Right kidney (tissue), 1 donor: Measurements from ENCODE around the gene KCNQ5.

ENCODE experiments used
- DNase-seq: peaks from one replicate; pipeline ENCODE4 v3.0.0-alpha.2; 2016

Gene KCNQ5

DNA sequence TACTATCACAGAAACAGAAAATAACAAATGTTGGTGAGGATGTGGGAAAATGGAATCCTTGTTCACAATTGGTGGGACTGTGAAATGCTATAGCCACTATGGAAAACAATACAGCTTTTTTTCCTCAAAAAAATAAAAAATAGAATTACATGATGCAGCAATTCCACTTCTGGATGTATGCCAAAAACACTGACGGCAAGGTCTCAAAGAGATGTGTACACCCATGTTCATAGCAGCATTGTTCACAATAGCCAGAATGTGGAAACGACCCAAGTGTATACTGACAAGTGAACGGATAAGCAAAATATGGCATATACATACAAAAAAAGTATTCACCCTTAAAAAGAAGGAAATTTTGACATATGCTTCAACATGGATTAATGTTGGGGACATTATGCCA lies 390.1 kb downstream of the KCNQ5 start:
- no peak for DNase-seq

DNA sequence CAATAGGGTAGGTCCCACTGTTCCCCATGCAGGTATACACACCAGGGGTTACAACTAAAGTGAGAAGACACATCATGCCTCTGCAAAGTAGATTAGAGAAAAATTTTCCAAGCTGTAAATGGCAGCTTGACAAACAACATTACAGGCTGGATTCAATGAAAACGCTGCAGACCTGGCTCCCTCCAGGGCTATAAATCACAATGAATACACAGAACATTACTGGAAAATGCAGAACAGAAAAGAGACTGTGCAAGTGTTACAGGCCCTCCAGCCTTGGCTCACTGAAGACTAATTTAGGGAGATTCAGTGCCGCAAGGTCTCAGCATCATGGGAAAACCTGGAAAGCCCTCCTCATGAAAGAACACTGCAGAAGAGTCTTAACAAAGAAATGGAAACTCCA lies 395.6 kb downstream of the KCNQ5 start:
- DNase-seq = no peak

DNA sequence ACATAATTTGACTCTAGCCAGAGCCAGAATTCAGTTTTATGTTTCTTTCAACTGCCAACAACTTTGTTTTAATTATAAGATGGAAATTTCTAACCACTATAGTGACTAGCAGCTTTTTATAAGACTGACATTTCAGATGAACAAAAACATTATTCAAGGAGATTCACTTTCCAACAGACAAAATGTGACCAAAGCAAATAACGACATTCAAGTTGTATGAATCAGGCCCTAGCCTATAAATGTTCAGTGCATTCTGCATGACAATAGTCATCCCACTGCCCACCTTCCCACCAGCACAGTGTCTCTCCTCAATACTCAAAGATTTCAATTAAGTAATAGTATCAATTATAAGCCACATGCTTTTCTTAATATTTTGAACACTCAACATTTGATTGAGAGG lies 402.7 kb downstream of the KCNQ5 start:
- DNase-seq = no peak

DNA sequence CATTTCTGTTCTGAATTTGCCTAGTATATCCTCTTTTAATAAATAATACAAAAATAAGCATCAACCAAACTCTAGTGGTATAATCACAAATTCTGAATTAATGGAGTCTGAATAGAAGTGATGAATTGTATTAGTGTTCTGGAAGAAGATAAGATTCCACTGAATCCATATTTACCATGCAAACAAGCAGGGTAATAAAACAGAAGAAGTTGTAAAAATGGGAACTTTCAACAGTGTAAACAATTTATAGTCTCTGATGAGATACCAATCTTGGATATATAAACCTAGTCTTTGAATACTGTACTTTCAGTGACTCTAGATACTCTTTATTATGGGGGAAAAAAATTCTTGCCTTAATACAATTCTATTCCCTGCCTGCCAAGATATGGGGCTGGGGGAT lies 405.8 kb downstream of the KCNQ5 start:
- DNase-seq = no peak

DNA sequence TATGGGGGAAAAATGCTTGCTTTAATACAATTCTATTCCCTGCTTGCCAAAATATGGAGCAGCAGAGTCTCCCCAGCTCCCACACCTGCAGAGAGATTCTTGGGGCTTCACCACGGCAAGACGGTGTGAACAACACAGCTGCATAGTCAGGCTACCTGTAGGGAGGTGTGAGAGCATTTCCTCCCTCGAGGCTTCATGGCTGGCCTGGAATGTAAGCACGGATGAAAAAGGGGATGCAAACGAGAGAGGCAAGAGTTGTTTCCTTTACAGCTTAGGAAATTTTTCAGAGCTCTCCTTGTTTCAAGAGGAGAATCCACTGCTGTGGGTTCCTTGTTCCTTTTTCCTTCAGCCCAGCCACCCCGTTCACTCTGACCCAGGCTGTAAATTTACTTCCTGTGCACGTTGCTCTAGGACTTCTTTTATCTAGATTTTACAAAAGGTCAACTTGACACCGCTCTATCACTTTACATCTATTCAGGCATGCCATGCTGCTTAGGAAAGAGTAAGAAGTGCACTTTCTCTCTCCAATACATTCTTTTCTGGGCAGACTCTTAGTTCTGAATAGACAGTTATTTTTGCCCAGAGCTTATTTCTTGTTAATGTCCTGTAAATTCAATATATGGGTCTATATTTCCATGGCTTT lies 406.4 kb downstream of the KCNQ5 start:
- no peak for DNase-seq

DNA sequence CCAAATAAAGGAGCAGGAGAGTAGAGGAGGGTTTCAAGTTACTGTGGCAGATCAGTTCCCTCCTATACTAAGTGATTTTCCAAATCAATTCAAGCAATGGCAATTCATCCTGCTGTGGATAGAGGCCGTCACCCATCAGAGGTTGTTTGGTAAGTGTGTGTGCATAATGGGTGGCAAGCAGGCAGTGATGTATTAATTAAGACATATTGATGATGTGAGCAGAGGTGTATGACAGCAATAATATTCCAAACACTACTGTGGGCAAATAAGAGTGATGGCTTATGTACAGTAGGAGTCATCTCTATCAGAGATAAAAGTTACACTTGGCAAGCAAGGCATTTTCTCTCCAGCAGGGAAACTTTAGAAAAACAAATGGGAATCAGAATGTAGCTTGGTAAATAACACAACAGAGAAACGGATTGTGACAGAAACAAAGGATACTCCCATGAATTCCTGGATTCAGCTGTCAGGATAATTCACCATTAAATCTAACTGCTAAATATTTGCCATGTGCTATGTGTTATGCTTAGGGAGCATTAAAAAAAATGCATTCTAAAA lies 407.1 kb downstream of the KCNQ5 start:
- no peak for DNase-seq

DNA sequence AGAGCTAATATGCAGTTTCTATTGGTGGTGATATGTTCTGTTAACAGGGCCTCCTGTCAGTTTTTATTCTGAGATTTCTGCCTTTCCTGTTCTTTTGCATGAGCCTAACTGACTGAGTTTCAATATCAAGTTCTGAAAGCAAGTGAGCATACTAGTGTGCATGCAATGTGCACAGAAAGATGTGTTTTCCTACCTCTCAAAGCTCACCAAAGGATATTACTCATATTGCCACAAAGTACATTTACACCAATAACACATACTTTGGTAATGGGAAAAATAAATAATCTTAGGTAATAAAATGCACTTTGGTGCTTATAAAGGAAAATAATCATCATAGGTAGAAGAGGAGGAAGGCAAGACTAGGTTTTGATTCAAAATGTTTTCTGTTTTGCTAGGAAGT lies 408.4 kb downstream of the KCNQ5 start:
- DNase-seq = no peak

DNA sequence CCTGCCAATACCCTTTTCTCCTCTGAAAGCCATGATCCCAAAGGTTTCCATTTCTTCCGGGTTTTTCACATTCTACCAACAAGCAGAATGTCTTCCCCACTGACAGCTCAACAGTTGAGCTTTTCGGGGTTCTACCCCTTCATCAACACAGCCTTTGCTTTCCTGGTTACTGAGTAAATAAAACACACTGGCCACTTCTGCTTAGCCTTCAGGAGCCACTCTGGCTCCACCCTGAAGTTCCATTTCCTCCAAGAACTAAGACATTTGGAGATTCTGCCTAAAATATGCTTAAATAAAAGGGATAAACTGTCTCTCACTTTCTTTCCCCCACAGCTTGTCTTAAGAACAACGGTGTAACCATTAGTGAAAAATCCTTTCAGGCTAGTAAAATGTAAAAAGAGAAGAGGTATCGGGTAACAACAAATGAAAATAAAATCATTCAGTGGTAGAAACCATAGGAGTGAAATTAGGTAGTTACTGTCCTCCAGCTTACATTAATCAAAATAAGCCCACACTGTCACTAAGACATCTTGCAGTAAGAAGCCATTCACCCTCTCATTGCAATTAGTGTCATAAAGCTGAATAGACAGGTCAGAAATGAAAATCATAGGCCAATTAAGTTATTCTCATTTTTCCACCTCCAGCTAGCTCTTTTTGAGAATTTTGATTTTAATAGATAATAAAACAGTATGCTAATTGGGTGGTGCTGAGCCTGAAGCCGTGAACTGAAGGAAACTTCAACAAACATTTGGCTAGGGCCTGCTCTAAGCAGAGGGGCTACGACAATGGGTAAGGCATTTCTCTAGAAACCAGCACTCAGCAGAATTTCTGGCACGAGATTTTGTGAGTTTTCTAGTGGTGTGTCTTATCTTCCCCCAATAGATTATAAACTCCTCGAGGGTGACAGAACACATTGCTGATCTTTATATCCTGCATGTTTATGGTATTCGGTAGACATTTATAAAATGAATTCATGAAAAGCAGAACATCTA lies 409.2 kb downstream of the KCNQ5 start:
- no peak for DNase-seq

DNA sequence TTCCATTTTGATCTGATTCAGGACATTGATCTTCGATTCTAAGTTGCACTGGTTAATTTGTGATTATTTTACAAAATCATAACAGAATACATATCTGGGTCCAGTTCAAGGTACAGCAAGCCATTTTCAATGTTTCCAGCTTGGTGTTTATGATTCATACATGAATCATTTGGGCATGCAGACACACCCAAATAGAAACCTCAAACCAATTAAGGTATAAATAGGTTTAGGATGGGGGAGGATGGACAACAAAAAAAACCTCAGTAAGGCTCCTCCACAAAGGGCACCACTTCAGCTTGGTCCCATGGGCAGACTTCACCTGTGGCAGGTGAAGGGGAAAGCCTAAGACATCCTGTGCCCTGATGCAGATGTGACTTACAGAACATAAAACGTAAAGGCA lies 410.7 kb downstream of the KCNQ5 start:
- DNase-seq = no peak

DNA sequence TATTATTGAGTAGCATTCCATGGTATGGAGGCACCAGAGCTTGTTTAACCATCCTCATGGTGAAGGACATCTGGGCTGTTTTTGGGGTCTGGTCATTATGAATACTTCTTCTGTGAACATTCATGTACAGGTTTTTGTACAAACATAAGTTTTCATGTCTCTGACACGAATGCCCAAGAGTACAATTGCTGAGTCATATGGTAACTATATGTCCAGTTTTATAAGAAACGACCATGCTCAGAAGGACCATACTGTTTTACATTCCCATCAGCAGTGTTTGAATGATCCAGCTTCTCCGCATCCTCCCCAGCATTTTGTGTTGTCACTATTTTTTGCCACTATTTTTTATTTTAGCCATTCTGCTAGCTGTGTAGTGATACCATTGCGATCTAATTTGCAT lies 414.8 kb downstream of the KCNQ5 start:
- no peak for DNase-seq

DNA sequence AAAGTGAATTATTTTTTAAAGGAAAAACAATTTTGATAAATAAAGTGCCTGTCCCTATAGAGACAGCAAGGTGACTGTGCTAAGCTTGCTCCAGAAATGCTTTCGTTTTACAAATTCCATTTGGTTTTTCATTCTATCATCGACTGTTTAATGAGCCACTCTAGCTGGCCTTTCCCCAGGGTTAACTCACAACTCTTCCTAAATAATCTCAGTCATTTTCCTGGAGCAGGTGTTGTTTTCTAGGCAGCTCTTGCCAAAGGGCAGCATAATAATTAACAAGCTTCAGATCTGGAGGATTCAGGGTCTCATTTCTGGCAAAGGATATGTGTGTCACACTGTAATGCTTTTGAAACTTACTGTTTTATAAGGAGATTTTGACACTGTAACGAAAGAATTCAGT lies 419.2 kb downstream of the KCNQ5 start:
- DNase-seq = no peak

DNA sequence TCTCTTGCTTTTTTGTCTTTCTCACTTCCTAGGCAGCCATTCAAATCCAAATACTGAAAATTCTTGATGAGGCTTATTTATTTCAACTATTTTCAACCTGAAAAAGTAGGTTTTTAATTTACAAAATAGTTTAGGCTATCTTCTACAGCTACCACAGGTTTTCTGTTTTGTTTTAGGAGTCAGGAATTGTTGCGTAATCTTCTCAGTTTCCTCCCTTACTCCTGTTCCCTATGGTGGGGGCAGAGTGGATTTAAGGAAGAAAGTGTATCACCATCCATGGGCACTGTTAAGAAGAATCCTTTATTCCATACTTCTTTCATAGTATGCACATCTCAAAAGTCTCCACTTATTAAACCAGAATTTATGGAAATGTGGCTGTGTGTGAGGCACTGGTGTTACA lies 421.0 kb downstream of the KCNQ5 start:
- no peak for DNase-seq

DNA sequence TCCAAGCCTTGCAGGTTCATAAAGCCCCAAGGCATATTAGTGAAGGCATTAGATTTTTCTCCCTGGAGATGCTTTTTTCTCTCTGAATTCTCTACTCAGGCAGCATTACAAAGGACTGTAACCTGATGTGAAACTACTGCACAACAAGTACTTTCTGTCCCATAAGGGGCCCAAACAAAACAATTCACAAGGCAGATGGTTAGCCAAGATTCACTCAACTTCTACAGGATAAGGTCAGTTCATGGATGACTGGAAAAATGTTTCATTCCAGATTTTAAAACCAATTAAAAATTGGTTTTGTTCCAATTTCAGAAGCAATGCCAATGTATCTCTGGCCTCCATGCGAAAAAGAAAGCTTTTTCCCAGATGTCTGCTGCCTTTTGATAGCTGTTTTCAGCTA lies 421.6 kb downstream of the KCNQ5 start:
- no peak for DNase-seq

DNA sequence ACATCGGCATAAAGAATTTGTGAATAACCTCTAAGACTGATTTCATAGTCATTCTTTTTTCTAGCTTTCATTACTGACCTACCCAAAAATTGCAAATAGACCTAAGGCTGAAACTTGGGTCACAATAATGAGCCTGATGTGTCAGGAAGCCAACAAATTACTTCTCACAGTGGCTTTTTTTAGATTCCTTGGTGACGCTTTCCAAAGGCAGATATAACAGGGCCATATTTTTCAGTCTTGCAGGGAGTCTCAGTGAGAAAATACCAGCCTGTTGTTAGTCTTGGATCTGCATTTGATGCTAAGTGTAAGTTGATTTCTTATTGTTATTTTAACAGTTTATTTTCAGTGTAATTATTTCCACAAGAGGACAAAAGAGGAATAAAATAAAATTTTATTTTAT lies 423.7 kb downstream of the KCNQ5 start:
- no peak for DNase-seq

DNA sequence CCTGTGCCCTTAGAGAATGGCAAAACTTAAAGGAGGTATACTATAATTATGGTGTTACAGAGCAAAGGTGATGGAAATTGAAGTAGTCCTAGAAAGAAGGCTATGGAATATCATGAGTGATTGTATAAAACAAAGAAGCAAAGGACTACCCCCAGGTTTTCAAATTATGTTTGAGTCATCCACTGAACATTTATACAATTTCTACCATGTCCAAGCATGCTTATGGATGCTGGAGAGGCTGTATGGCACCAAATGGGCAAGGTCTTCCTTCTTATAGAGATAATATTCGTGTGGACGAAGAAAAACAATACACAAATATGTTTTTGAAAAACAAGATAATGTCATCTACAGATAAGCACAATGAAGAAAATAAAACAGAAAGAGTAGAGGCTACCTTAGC lies 425.9 kb downstream of the KCNQ5 start:
- DNase-seq = no peak

DNA sequence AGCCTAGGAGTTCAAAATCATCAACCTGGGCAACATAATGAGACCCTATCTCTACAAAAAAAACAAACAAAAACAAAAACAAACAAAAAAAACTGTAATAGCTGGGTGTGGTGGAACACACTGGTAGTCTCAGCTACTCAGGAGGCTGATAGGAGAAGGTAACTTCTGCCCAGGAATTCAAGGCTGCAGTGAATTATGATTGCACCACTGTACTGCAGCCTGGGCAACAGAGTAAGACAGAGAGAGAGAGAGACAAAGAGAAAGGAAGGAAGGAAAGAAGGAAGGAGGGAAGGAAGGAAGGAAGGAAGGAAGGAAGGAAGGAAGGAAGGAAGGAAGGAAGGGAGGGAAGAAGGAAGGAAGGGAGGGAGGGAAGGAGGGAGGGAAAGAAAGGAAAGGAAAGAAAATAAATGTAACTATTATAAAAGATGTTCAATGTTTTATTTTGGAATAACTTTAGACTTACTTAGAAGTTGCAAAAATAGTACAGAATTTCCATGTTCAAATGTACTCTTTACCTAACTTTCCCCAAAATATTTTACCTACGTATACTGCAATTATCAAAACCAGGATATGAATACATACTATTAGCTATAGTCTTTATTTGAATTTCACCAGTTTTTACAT lies 428.2 kb downstream of the KCNQ5 start:
- DNase-seq = no peak

DNA sequence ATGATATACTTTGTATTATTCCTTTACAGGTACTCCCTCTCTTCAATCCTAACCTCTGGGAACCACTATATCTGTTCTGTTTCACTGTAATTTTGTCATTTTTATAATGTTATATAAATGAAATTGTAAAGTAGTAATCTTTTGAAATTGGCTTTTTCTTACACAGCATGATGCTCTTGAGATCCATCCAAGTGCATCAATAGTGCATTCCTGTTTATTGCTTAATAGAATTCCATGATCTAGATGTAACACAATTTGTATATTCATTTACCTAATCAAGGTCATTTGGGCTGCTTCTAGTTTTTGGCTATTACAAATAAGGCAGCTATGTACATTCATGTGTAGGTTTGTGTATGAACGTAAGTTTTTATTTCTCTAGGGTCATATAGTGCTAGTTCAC lies 428.8 kb downstream of the KCNQ5 start:
- no peak for DNase-seq

DNA sequence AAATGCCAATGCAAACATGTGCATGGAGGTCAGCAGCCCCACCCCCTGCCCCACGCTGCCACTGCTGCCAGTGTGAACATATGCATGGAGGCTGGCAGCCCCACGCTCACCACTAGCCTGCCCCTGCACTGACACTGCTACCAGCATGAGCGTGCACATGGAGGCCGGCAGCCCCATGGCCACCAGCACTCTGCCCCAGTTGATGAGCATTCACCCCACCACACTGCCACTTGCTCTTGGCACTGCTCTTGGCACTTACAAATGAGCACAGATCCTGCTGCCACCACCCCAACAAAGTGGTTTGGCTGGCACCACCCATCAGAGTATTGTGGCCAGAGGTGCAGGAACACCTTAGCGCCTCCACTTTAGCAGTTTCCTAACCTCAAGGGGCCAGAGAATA lies 429.3 kb downstream of the KCNQ5 start:
- no peak for DNase-seq

DNA sequence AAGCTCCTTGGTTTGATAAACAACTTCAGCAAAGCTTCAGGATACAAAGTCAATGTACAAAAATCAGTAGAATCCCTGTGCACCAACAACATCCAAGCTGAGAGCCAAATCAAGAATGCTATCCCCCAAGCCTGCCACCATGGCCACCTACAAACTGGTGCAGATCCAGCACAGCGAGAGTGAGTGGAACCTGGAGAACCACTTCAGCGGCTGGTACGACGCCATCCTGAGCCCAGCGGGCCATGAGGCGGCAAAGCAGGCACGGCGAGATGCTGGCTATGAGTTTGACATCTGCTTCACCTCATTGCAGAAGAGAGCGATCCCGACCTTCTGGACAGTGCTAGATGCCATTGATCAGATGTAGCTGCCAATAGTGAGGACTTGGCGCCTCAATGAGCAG lies 433.1 kb downstream of the KCNQ5 start:
- DNase-seq = no peak

DNA sequence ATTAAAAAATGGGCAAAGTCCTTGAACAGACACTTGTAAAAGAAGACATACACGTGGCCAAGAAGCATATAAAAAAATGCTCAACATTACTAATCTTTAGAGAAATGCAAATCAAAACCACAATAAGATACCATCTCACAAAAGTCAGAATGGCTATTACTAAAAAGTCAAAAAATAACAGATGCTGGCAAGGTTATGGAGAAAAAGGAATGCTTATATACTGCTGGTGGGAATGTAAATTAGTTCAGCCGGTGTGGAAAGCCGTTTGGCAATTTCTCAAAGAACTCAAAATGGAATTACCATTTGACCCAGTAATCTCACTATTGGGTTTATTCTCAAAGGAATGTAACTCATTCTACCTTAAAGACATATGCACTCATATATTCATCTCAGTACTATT lies 436.9 kb downstream of the KCNQ5 start:
- DNase-seq = no peak

DNA sequence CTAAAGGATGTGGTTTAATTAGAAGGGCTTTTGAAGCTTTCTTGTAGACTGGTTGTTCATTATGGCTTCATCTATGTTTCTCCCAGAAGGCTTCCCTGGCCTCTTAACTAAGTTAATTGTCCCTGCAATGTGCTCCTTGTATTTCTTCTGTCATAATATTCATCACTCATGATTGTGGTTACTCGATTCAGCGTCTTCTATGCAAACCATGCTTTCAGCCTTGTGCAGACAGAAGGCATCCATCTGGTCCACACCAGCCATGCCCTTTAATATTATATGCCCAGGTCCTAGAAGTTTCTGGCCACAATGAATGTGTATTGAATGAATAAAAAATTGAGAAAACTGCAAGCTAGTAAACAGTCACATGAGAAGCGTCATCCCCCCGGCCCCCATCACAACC lies 440.3 kb downstream of the KCNQ5 start:
- no peak for DNase-seq

DNA sequence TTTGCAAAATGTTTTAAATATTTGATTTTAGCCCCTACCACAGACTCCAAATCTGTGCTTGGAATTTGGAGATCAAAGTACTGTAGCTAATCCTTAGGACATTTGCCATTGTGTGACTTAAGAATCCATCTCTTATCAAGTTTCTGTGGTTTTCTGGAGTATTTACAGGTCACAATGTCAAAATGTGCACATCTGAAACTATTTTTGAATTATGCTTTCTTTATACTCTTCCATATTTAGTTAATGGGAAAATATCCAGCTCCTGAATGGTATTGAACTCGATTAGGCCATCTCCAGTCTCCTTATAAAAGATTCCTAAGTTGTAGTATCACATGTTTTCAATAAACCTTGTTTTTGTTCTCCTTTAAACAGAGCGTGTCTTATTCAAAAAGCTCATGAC lies 441.0 kb downstream of the KCNQ5 start:
- DNase-seq = no peak

DNA sequence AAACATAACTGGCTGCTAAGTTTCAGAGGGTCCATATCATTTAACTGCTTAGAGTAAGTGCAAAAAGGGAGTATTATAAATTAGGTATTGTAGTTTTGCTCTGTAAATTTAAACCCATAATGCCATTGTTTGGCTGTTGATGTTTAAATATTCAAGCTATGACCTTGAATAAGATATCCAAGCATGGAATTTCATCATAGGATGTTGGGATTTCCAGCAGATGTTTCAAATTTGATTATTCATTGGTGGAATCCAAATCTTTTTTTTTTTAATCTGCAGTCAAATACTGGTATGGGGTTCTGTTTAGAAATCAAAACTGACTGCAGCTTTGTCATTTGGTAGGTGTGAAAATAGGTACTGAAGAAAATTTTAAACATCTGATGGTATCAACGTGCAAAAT lies 442.4 kb downstream of the KCNQ5 start:
- DNase-seq = no peak
